ENCODE measurements around the gene ZCCHC2.

Gene ZCCHC2

GRCh38 chr18:62569081-62569655 is 46.3 kb downstream of the ZCCHC2 start:
- Histone ChIP-seq H3K4me1 (peaks cover 0 to 4% (median 0%) of the 10 kb centered on the region in 4 donors), H3K4me3 (no peak overlapping the region), H3K27me3 (no peaks in the 10 kb centered on the region), H3K9me3 (no peaks in the 10 kb centered on the region), H3K36me3 (peaks cover 38 to 88% (median 74%) of the 10 kb centered on the region in 3 donors), H3K27ac (no peak overlapping the region)
- intact Hi-C loops (cut with DNase I; ENCODE audit: low total_unique reads): no loop called here
- no peak for TF ChIP-seq CTCF (IDR thresholded peaks at IDR 0.05)
- no peak for DNase-seq

DNA sequence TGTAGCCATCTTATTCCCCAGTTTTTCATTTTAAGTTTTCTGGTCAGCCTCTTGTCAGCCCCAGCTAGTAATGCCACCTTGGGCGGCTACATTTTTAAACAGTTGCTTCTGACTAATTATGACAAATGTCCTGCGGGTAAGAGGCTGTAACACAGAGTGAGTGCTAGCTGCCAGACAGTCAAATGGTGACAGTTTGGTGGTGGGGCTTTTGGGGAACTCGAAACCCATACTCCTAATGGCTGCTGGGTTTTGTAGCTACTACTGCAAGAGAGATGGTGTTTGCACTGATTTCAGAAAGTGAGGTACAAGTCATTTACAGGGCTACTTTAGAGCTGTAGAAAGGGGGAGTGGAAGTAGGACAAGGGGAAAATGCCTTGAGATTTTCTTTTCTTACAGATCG is 48.2 kb downstream of the ZCCHC2 start:
- DNase-seq: no peak
- intact Hi-C loops (cut with DNase I; ENCODE audit: low total_unique reads): no loop called here
- Histone ChIP-seq H3K27me3 (no peaks in the 10 kb centered on the region), H3K9me3 (no peaks in the 10 kb centered on the region), H3K4me3 (no peak overlapping the region), H3K4me1 (peaks cover 0 to 4% (median 0%) of the 10 kb centered on the region in 4 donors), H3K36me3 (peaks cover 48 to 86% (median 76%) of the 10 kb centered on the region in 3 donors), H3K27ac (no peak overlapping the region)
- TF ChIP-seq CTCF (IDR thresholded peaks at IDR 0.05): no peak

- no peak for TF ChIP-seq CTCF (IDR thresholded peaks at IDR 0.05)
- intact Hi-C loops (cut with DNase I; ENCODE audit: low total_unique reads): no loop called here
- no peak overlapping the region for H3K27ac ChIP-seq
- H3K4me3 ChIP-seq: no peak overlapping the region
- no peaks in the 10 kb centered on the region for H3K27me3 ChIP-seq
- H3K4me1 ChIP-seq: peaks cover 0 to 4% (median 0%) of the 10 kb centered on the region in 4 donors
- H3K9me3 ChIP-seq: no peaks in the 10 kb centered on the region
- peaks cover 42 to 85% (median 76%) of the 10 kb centered on the region in 3 donors for H3K36me3 ChIP-seq
- DNase-seq: no peak
These were observed 48.8 kb downstream of the ZCCHC2 start for GRCh38 chr18:62571648-62572047.

DNA sequence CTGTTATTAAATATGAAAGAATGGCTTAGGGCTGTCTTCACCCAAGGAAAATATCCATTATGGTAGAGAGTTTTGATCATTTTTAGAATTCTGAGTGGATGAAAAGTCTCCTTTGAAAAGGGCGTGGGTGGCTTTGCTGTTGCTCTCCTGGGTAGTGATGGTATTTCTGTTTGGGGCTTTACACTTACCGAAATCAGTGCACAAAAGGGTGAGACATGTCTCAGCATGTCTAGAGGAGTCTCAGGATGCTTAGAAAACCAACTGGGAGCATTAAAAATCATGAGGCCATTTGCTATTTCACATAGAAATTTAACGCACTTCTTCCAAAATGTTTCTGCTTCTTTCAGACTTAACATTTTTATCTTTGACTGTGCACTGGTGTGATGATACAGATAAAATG is 49.6 kb downstream of the ZCCHC2 start:
- no peaks in the 10 kb centered on the region for H3K27me3 ChIP-seq
- no peak overlapping the region for H3K4me3 ChIP-seq
- intact Hi-C loops (cut with DNase I; ENCODE audit: low total_unique reads): no loop called here
- no peak for DNase-seq
- peaks cover 0 to 4% (median 0%) of the 10 kb centered on the region in 4 donors for H3K4me1 ChIP-seq
- H3K36me3 ChIP-seq: peaks cover 37 to 85% (median 70%) of the 10 kb centered on the region in 3 donors
- no peaks in the 10 kb centered on the region for H3K9me3 ChIP-seq
- no peak overlapping the region for H3K27ac ChIP-seq
- TF ChIP-seq CTCF (IDR thresholded peaks at IDR 0.05): no peak

DNA sequence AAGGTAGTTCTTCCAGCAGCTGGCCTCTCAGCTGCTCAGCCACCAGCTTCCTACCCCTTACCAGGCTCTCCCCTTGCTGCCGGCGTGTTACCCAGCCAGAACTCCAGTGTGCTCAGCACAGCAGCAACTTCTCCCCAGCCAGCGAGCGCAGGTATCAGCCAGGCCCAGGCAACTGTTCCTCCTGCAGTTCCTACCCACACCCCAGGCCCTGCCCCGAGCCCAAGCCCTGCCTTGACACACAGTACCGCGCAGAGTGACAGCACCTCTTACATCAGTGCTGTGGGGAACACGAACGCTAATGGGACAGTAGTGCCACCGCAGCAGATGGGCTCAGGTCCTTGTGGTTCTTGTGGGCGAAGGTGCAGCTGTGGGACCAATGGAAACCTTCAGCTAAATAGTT is 52.0 kb downstream of the ZCCHC2 start:
- Histone ChIP-seq H3K36me3 (peaks cover 37 to 81% (median 62%) of the 10 kb centered on the region in 3 donors), H3K27me3 (no peaks in the 10 kb centered on the region), H3K27ac (no peak overlapping the region), H3K4me1 (peaks cover 0 to 6% (median 2%) of the 10 kb centered on the region in 4 donors), H3K4me3 (no peak overlapping the region), H3K9me3 (no peaks in the 10 kb centered on the region)
- no peak for DNase-seq
- intact Hi-C loops (cut with DNase I; ENCODE audit: low total_unique reads): loop anchor here (5.0 kb wide), 1 partner anchor 147 kb away; no protein-coding TSS in a partner anchor
- TF ChIP-seq CTCF (IDR thresholded peaks at IDR 0.05): no peak

Data from tibial artery (tissue), 4 donors.